HCT116 (cell line): ENCODE measurements around the gene FAM167B. TPM values are rescaled to one million over a fixed set of nuclear protein-coding genes. Genes with fewer than 3 reads are reported as not detected.
A peak's percentile ranks its signal among the peaks of the same experiment; 100 is the strongest.

Experiments used
- ATAC-seq: fragments of 200-7000 bp; cut with Tn5 transposase; 2 replicates; pipeline ENCODE4 v1.9.1; 2020; ENCODE audit warnings: mild to moderate bottlenecking, moderate library complexity
- BruUV-seq: library from RNA; stranded (reverse); fragments of 400-500 nt; replicated peaks from 2 replicates; lab custom pipeline; 2021; lab: Mats Ljungman, UMichigan
- CTCF ChIA-PET: fragments of 300-600 bp; sonication (Branson Sonifier 250); formaldehyde crosslinking; loops from one replicate; lab custom pipeline; 2021; ENCODE audit warnings: antibody characterized with exemption; lab: Charles Lee
- POLR2A ChIA-PET: fragments of 300-600, 350-600 bp; sonication (Branson Sonifier 250); formaldehyde crosslinking; loops from one replicate; lab custom pipeline; 2021; ENCODE audit warnings: antibody characterized with exemption; lab: Charles Lee
- RAD21 ChIA-PET, 2 experiments: fragments of 300-600 bp; sonication (Branson Sonifier 250); formaldehyde crosslinking; loops; one replicate each; lab custom pipeline; 2023; ENCODE audit warnings: low total read pairs in 2 of 2; ENCODE audit not compliant: uncharacterized antibody in 2 of 2, unreplicated experiment in 2 of 2, low non-redundant PET in 1 of 2; lab: Charles Lee
- DNase-seq: peaks from one replicate; pipeline ENCODE4 v3.0.0-alpha.2; 2010; ENCODE audit warnings: low read depth, low spot score
- H2AFZ ChIP-seq: fragments of 200-600 bp; shearing (Covaris generic), sonication (generic); 2 replicates; pipeline ENCODE4 v1.6.1; 2017; ENCODE audit warnings: low read depth, mixed run types, mixed read lengths, antibody characterized with exemption, low read length; ENCODE audit not compliant: poor library complexity, severe bottlenecking
- H3K27ac ChIP-seq: 2 replicates; pipeline ENCODE4 v1.5.1; 2012; ENCODE audit warnings: low read depth, low read length
- H3K27me3 ChIP-seq: fragments of 200-600 bp; sonication (generic); 2 replicates; pipeline ENCODE4 v1.6.1; 2016; ENCODE audit warnings: mixed run types, low read length, mixed read lengths; ENCODE audit not compliant: insufficient read depth
- H3K36me3 ChIP-seq, 2 experiments: fragments of 200-500 bp in 1 of 2; fragments of 200-600 bp in 1 of 2; sonication (Bioruptor generic) in 1 of 2; sonication (generic) in 1 of 2; 2 replicates each; pipeline versions ENCODE4 v1.5.1 to v1.6.1; 2014 to 2016; ENCODE audit warnings: low read length in 2 of 2, inconsistent platforms in 1 of 2, mixed read lengths in 1 of 2, mixed run types in 1 of 2; ENCODE audit not compliant: insufficient read depth in 2 of 2, control insufficient read depth in 1 of 2
- H3K4me1 ChIP-seq, 2 experiments: fragments of 200-600 bp in 1 of 2; sonication (generic) in 1 of 2; 2 replicates each; pipeline versions ENCODE4 v1.5.1 to v1.6.1; 2012 to 2017; ENCODE audit warnings: low read length in 2 of 2, inconsistent platforms in 1 of 2, mild to moderate bottlenecking in 1 of 2, mixed read lengths in 1 of 2, mixed run types in 1 of 2, moderate library complexity in 1 of 2; ENCODE audit not compliant: insufficient read depth in 2 of 2, control insufficient read depth in 1 of 2
- H3K4me2 ChIP-seq: fragments of 200-600 bp; sonication (generic); 2 replicates; pipeline ENCODE4 v1.6.1; 2017; ENCODE audit warnings: mixed run types, low read length, mixed read lengths
- H3K4me3 ChIP-seq, 2 experiments: fragments of 200-600 bp in 1 of 2; sonication (generic) in 1 of 2; replicated peaks in 1 of 2; 2 replicates each; pipeline ENCODE4 v1.5.1; 2011 to 2016; ENCODE audit warnings: low read length in 2 of 2, control low read depth in 1 of 2, low read depth in 1 of 2, mild to moderate bottlenecking in 1 of 2, mixed read lengths in 1 of 2, mixed run types in 1 of 2
- H3K79me2 ChIP-seq: fragments of 200-600 bp; sonication (generic); 2 replicates; pipeline ENCODE4 v1.6.1; 2017; ENCODE audit warnings: mild to moderate bottlenecking, mixed run types, low read length, moderate library complexity, mixed read lengths; ENCODE audit not compliant: insufficient read depth
- H3K9ac ChIP-seq: fragments of 200-600 bp; sonication (generic); 2 replicates; pipeline ENCODE4 v1.6.1; 2016; ENCODE audit warnings: low read length, mixed read lengths
- H3K9me2 ChIP-seq: fragments of 200-600 bp; sonication (generic), shearing (Covaris generic); 2 replicates; pipeline ENCODE4 v1.6.1; 2017; ENCODE audit warnings: mixed run types, mild to moderate bottlenecking, moderate library complexity; ENCODE audit not compliant: insufficient read depth
- H3K9me3 ChIP-seq, 2 experiments: fragments of 200-500 bp in 1 of 2; fragments of 200-600 bp in 1 of 2; sonication (Bioruptor generic) in 1 of 2; sonication (generic) in 1 of 2; 2 replicates each; pipeline ENCODE4 v1.6.1; 2014 to 2017; ENCODE audit warnings: low read length in 2 of 2, mixed read lengths in 2 of 2, inconsistent platforms in 1 of 2, low read depth in 1 of 2, mild to moderate bottlenecking in 1 of 2, mixed run types in 1 of 2, moderate library complexity in 1 of 2; ENCODE audit not compliant: control insufficient read depth in 1 of 2, insufficient read depth in 1 of 2
- H4K20me1 ChIP-seq: fragments of 200-600 bp; sonication (generic), shearing (Covaris generic); 2 replicates; pipeline ENCODE4 v1.6.1; 2017; ENCODE audit warnings: mixed run types, mild to moderate bottlenecking, moderate library complexity; ENCODE audit not compliant: insufficient read depth
- CBX3 ChIP-seq: IDR thresholded peaks from 2 replicates; pipeline ENCODE4 v1.6.1; 2012; ENCODE audit warnings: low read depth
- EZH2 ChIP-seq: fragments of 200-600 bp; sonication (generic); IDR thresholded peaks from 2 replicates; pipeline ENCODE4 v1.6.1; 2017; ENCODE audit warnings: antibody characterized with exemption, mixed run types
- EZH2phosphoT487 ChIP-seq: fragments of 200-600 bp; IDR thresholded peaks from 2 replicates; pipeline ENCODE4 v1.6.1; 2018; ENCODE audit warnings: antibody characterized with exemption, borderline replicate concordance
- RAD21 ChIP-seq: IDR thresholded peaks from 2 replicates; pipeline ENCODE4 v1.6.1; 2012; ENCODE audit warnings: low read depth, mild to moderate bottlenecking
- SIN3A ChIP-seq: IDR thresholded peaks from 2 replicates; pipeline ENCODE4 v1.6.1; 2012; ENCODE audit warnings: low read depth
- YY1 ChIP-seq: IDR thresholded peaks from 2 replicates; pipeline ENCODE4 v1.6.1; 2011; ENCODE audit warnings: low read length, low read depth, moderate library complexity, mild to moderate bottlenecking; ENCODE audit not compliant: insufficient replicate concordance; ENCODE audit errors: extremely low read depth
- intact Hi-C: fragments of 100-400 bp; cut with micrococcal nuclease; formaldehyde crosslinking; loops from 2 replicates; pipeline ENCODE4 v1.10.0; 2022
- total RNA-seq: library from RNA; stranded (reverse); gene quantifications from one replicate; pipeline ENCODE4 v1.2.1, GENCODE V29; 2021; ENCODE audit not compliant: unreplicated experiment
- TF ChIP-seq, protein P1 (sequence below): IDR thresholded peaks from 2 replicates; pipeline ENCODE4 v1.6.1; 2012; ENCODE audit warnings: low read depth
- TF ChIP-seq, protein P2 (sequence below): IDR thresholded peaks from 2 replicates; pipeline ENCODE4 v1.6.1; 2012

FAM167B gene
- total RNA-seq, 1 experiment from 2014 or later: 0.42 TPM

DNA sequence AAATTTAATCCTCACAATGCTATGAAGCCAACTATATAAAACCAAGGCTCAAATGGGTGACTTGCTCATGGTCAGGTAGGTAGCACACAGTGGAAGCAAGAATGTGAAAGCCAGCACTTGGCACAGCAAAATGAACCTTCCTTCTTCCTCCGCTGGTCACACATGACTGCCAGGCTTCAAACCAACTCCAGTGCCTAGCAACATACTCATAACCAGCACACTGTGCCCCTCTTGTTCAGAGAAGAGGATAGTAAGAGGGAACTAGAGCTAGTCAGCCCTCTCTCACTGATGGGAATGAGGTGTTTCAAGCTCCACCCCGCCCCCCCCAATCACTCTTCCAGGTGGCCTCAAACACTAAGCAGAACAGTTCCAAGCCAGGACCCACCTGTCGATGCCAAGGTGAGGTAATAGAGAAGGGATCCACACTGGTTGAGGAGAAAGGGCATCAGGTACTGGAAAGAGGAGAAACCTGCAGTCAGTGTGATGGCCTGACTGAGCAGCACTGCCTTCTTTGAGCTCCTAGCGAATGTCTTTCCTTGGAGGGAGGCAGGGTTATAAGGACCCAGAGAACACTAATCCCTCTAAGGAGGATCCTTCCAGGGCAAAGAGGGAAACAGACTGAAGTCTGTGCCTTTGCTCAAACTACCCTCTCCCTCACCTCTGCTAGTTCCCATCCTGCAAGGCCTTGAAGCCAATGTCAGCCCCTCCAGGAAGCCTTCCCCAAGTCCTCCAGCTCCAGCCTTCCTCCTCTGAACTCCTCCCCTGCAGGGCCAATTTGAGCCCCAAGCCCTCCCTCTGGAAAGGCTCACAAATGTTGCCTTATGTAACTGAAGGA lies 26.1 kb upstream of the FAM167B start:
- intact Hi-C loops: no loop called here
- Histone ChIP-seq H3K4me1 (peaks cover 15 to 37% of the 10 kb centered on the region in 2 experiments), H3K9me3 (no peaks in the 10 kb centered on the region), H3K9me2 (no peaks in the 10 kb centered on the region), H3K27ac (peak overlapping the region; percentile 68), H3K79me2 (peaks cover 39% of the 10 kb centered on the region), H4K20me1 (no peaks in the 10 kb centered on the region), H3K9ac (peak overlapping the region; percentile 99), H2AFZ (no peak overlapping the region), H3K4me2 (peak overlapping the region; percentile 96), H3K4me3 (peak overlapping the region; percentile 96 to 99), H3K36me3 (peaks cover 8 to 19% of the 10 kb centered on the region in 2 experiments; a peak in 2 of 4 replicates), H3K27me3 (no peaks in the 10 kb centered on the region)
- RAD21 ChIA-PET: no interaction called here
- POLR2A ChIA-PET: no interaction called here
- DNase-seq (no peak), ATAC-seq (no peak)
- TF ChIP-seq, protein P1, sequence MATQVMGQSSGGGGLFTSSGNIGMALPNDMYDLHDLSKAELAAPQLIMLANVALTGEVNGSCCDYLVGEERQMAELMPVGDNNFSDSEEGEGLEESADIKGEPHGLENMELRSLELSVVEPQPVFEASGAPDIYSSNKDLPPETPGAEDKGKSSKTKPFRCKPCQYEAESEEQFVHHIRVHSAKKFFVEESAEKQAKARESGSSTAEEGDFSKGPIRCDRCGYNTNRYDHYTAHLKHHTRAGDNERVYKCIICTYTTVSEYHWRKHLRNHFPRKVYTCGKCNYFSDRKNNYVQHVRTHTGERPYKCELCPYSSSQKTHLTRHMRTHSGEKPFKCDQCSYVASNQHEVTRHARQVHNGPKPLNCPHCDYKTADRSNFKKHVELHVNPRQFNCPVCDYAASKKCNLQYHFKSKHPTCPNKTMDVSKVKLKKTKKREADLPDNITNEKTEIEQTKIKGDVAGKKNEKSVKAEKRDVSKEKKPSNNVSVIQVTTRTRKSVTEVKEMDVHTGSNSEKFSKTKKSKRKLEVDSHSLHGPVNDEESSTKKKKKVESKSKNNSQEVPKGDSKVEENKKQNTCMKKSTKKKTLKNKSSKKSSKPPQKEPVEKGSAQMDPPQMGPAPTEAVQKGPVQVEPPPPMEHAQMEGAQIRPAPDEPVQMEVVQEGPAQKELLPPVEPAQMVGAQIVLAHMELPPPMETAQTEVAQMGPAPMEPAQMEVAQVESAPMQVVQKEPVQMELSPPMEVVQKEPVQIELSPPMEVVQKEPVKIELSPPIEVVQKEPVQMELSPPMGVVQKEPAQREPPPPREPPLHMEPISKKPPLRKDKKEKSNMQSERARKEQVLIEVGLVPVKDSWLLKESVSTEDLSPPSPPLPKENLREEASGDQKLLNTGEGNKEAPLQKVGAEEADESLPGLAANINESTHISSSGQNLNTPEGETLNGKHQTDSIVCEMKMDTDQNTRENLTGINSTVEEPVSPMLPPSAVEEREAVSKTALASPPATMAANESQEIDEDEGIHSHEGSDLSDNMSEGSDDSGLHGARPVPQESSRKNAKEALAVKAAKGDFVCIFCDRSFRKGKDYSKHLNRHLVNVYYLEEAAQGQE: no peak
- TF ChIP-seq, protein P2, sequence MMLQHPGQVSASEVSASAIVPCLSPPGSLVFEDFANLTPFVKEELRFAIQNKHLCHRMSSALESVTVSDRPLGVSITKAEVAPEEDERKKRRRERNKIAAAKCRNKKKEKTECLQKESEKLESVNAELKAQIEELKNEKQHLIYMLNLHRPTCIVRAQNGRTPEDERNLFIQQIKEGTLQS: no peak
- TF ChIP-seq CBX3 (no peak), EZH2 (no peak), YY1 (no peak), SIN3A (no peak), EZH2phosphoT487 (no peak), RAD21 (no peak)
- CTCF ChIA-PET: interaction anchor here (0.7 kb wide), 1 partner anchor 115 kb away, joined by 3 read pairs; the partner anchor contains the start of gene MARCKSL1
- no TSS peak for BruUV-seq
